Esophagus squamous epithelium (tissue), 4 donors: ENCODE results near the gene KLHL29.

Experiments
- POLR2A ChIP-seq, 4 donors: fragments of 450-650 bp; IDR thresholded peaks; one replicate each; pipeline ENCODE4 v1.6.1; 2017; ENCODE audit warnings: antibody characterized with exemption in 4 of 4, mild to moderate bottlenecking in 4 of 4, moderate library complexity in 3 of 4
- TF ChIP-seq, protein P1 (sequence below), 6 experiments: fragments of 450-650 bp in 4 of 6; fragments of 200-600 bp in 2 of 6; sonication (generic) in 2 of 6; IDR thresholded peaks; one replicate each; pipeline ENCODE4 v1.5.1; 2016 to 2019; ENCODE audit warnings: antibody characterized with exemption in 6 of 6, mild to moderate bottlenecking in 4 of 6, moderate library complexity in 4 of 6

DNA sequence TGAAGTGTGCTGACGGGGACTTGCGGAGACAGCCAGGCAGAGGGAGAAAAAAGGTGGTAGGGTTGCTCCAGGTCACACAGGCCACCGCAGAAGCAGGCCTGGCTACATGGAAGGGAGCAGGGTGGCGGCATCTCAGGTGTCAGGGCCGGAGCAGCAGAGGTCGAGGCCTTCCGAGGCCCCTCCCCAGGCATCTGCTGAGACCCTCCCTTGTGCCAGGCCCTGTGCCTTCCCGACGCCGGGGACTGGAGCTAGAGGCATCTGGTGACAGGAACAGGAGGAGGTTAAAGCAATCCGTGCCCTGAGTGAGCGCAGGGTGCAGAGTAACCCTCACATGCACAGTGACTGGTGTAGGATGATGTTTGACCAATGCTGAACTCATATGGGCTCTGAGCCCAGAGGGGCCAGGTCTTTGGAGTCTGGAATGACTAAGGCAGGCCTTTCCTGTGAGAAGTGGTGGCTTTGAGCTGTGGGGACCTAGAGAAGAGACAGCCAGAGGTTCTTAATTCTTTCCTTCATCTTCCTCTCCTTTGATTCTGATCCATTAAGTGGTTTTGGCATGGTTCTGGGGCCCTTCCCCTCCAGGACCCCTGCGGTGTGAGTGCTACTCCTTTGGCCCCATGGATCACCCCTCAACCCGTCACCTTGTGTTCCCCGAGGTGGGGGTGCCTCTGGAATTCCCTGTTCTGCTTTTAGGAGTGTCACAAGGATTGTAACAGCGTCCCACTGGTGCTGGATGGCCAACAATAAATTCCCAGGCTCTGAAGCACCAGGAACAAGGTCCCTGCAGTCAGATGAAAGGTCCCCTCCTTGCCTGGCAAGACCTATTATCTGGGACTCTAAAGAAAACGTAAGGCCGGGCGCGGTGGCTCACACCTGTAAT lies 72.1 kb downstream of the KLHL29 start:
- TF ChIP-seq, protein P1, sequence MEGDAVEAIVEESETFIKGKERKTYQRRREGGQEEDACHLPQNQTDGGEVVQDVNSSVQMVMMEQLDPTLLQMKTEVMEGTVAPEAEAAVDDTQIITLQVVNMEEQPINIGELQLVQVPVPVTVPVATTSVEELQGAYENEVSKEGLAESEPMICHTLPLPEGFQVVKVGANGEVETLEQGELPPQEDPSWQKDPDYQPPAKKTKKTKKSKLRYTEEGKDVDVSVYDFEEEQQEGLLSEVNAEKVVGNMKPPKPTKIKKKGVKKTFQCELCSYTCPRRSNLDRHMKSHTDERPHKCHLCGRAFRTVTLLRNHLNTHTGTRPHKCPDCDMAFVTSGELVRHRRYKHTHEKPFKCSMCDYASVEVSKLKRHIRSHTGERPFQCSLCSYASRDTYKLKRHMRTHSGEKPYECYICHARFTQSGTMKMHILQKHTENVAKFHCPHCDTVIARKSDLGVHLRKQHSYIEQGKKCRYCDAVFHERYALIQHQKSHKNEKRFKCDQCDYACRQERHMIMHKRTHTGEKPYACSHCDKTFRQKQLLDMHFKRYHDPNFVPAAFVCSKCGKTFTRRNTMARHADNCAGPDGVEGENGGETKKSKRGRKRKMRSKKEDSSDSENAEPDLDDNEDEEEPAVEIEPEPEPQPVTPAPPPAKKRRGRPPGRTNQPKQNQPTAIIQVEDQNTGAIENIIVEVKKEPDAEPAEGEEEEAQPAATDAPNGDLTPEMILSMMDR (IDR thresholded peaks at IDR 0.05) = no peak
- no peak for TF ChIP-seq POLR2A (IDR thresholded peaks at IDR 0.05)
